Gastrocnemius medialis (tissue), 4 donors: ENCODE data around the gene PLCB1.
A peak's percentile ranks its signal among the peaks of the same experiment; 100 is the strongest.

Experiments
- POLR2A ChIP-seq, 2 donors: fragments of 450-650 bp; IDR thresholded peaks; one replicate each; pipeline ENCODE4 v1.6.1; 2017; ENCODE audit warnings: antibody characterized with exemption in 2 of 2, mild to moderate bottlenecking in 2 of 2, moderate library complexity in 2 of 2
- TF ChIP-seq, protein P1 (sequence below), 5 experiments: fragments of 450-650 bp in 3 of 5; fragments of 200-600 bp in 2 of 5; sonication (generic) in 2 of 5; IDR thresholded peaks in 4 of 5; conservative IDR thresholded peaks in 1 of 5; 1 replicate in 4 of 5; 2 replicates in 1 of 5; pipeline ENCODE4 v1.5.1; 2016 to 2019; ENCODE audit warnings: antibody characterized with exemption in 5 of 5, mild to moderate bottlenecking in 3 of 5, moderate library complexity in 3 of 5

GRCh38 chr20:8305449-8305978, 173.4 kb downstream of the PLCB1 start:
- TF ChIP-seq, protein P1, sequence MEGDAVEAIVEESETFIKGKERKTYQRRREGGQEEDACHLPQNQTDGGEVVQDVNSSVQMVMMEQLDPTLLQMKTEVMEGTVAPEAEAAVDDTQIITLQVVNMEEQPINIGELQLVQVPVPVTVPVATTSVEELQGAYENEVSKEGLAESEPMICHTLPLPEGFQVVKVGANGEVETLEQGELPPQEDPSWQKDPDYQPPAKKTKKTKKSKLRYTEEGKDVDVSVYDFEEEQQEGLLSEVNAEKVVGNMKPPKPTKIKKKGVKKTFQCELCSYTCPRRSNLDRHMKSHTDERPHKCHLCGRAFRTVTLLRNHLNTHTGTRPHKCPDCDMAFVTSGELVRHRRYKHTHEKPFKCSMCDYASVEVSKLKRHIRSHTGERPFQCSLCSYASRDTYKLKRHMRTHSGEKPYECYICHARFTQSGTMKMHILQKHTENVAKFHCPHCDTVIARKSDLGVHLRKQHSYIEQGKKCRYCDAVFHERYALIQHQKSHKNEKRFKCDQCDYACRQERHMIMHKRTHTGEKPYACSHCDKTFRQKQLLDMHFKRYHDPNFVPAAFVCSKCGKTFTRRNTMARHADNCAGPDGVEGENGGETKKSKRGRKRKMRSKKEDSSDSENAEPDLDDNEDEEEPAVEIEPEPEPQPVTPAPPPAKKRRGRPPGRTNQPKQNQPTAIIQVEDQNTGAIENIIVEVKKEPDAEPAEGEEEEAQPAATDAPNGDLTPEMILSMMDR (IDR thresholded peaks at IDR 0.05 in 4 of 5, conservative IDR thresholded peaks at IDR 0.05 in 1 of 5): peak; percentile 17 to 67 (median 51)
- TF ChIP-seq POLR2A (IDR thresholded peaks at IDR 0.05): no peak
